Liver (tissue), 9 donors: Measurements from ENCODE around the gene OR5K2. TPM values are rescaled to one million over a fixed set of nuclear protein-coding genes. Genes with fewer than 3 reads are reported as not detected.
A peak's percentile ranks its signal among the peaks of the same experiment; 100 is the strongest.

Experiments
- DNase-seq: peaks from one replicate; pipeline ENCODE4 v3.0.0-alpha.2; 2017; ENCODE audit warnings: low spot score
- H3K27ac ChIP-seq, 2 donors: one replicate each; pipeline ENCODE4 v1.7.0; 2013; ENCODE audit warnings: inconsistent platforms in 2 of 2, low read length in 2 of 2, control low read depth in 1 of 2, low read depth in 1 of 2, mild to moderate bottlenecking in 1 of 2
- H3K27me3 ChIP-seq, 4 donors: one replicate each; pipeline versions ENCODE4 v1.6.1 to v1.7.0; 2013; ENCODE audit warnings: low read length in 3 of 4, inconsistent platforms in 1 of 4, mild to moderate bottlenecking in 1 of 4, moderate library complexity in 1 of 4; ENCODE audit not compliant: control insufficient read depth in 4 of 4, insufficient read depth in 4 of 4
- H3K36me3 ChIP-seq, 4 donors: one replicate each; pipeline versions ENCODE4 v1.6.1 to v1.7.0; 2013; ENCODE audit warnings: low read length in 3 of 4, mild to moderate bottlenecking in 3 of 4, low read depth in 1 of 4, moderate library complexity in 1 of 4; ENCODE audit not compliant: control insufficient read depth in 4 of 4, insufficient read depth in 3 of 4
- H3K4me1 ChIP-seq, 4 donors: one replicate each; pipeline versions ENCODE4 v1.6.1 to v1.7.0; 2013; ENCODE audit warnings: low read length in 3 of 4, mild to moderate bottlenecking in 3 of 4, moderate library complexity in 1 of 4; ENCODE audit not compliant: control insufficient read depth in 4 of 4, insufficient read depth in 4 of 4
- H3K4me3 ChIP-seq, 3 donors: one replicate each; pipeline versions ENCODE4 v1.6.1 to v1.7.0; 2013; ENCODE audit warnings: low read length in 3 of 3, control low read depth in 1 of 3, low read depth in 1 of 3, mild to moderate bottlenecking in 1 of 3
- H3K9ac ChIP-seq, 2 donors: one replicate each; pipeline ENCODE4 v1.7.0; 2013; ENCODE audit warnings: low read length in 2 of 2, mild to moderate bottlenecking in 2 of 2, moderate library complexity in 2 of 2, control low read depth in 1 of 2, low read depth in 1 of 2
- H3K9me3 ChIP-seq, 4 donors: one replicate each; pipeline versions ENCODE4 v1.6.1 to v1.7.0; 2013; ENCODE audit warnings: low read length in 3 of 4; ENCODE audit not compliant: control insufficient read depth in 4 of 4
- EGR1 ChIP-seq, 2 donors: IDR thresholded peaks; 2 replicates each; pipeline ENCODE4 v1.6.1; 2016 to 2018; ENCODE audit warnings: antibody characterized with exemption in 2 of 2, low read depth in 2 of 2
- FOXA1 ChIP-seq: IDR thresholded peaks from 2 replicates; pipeline ENCODE4 v1.6.1; 2016; ENCODE audit warnings: antibody characterized with exemption
- FOXA2 ChIP-seq: IDR thresholded peaks from 2 replicates; pipeline ENCODE4 v1.6.1; 2016; ENCODE audit warnings: antibody characterized with exemption
- GABPA ChIP-seq, 2 donors: IDR thresholded peaks in 1 of 2; conservative IDR thresholded peaks in 1 of 2; 2 replicates each; pipeline ENCODE4 v1.6.1; 2016; ENCODE audit warnings: antibody characterized with exemption in 2 of 2, mild to moderate bottlenecking in 1 of 2, moderate library complexity in 1 of 2
- HNF4A ChIP-seq, 2 donors: conservative IDR thresholded peaks; 2 replicates each; pipeline ENCODE4 v1.6.1; 2016; ENCODE audit warnings: antibody characterized with exemption in 2 of 2, mild to moderate bottlenecking in 2 of 2
- HNF4G ChIP-seq: IDR thresholded peaks from 2 replicates; pipeline ENCODE4 v1.6.1; 2016; ENCODE audit warnings: antibody characterized with exemption
- JUND ChIP-seq, 2 donors: IDR thresholded peaks; 2 replicates each; pipeline ENCODE4 v1.6.1; 2016; ENCODE audit warnings: antibody characterized with exemption in 2 of 2
- MAX ChIP-seq: IDR thresholded peaks from 2 replicates; pipeline ENCODE4 v1.6.1; 2016; ENCODE audit warnings: antibody characterized with exemption
- NR2F2 ChIP-seq: IDR thresholded peaks from 2 replicates; pipeline ENCODE4 v1.6.1; 2016; ENCODE audit warnings: antibody characterized with exemption
- RAD21 ChIP-seq, 2 donors: IDR thresholded peaks; 2 replicates each; pipeline ENCODE4 v1.6.1; 2016; ENCODE audit warnings: antibody characterized with exemption in 2 of 2, mild to moderate bottlenecking in 2 of 2
- RXRA ChIP-seq, 2 donors: IDR thresholded peaks; 2 replicates each; pipeline ENCODE4 v1.6.1; 2017 to 2018; ENCODE audit warnings: antibody characterized with exemption in 2 of 2, mild to moderate bottlenecking in 1 of 2
- SP1 ChIP-seq: IDR thresholded peaks from 2 replicates; pipeline ENCODE4 v1.6.1; 2018; ENCODE audit warnings: antibody characterized with exemption, mild to moderate bottlenecking
- TAF1 ChIP-seq: conservative IDR thresholded peaks from 2 replicates; pipeline ENCODE4 v1.6.1; 2016; ENCODE audit warnings: antibody characterized with exemption, mild to moderate bottlenecking
- YY1 ChIP-seq: IDR thresholded peaks from 2 replicates; pipeline ENCODE4 v1.6.1; 2016; ENCODE audit warnings: antibody characterized with exemption, mild to moderate bottlenecking
- ZBTB33 ChIP-seq: IDR thresholded peaks from 2 replicates; pipeline ENCODE4 v1.6.1; 2016; ENCODE audit warnings: antibody characterized with exemption
- WGBS: extraction: QIAGEN DNeasy Blood & Tissue Kit; methylation state at CpG from one replicate; pipeline ENCODE4 v1.1.7; 2013; 5-methylcytosine and 5-hydroxymethylcytosine counted together
- polyA plus RNA-seq, 2 donors: library from polyadenylated mRNA; stranded (reverse) in 1 of 2; unstranded in 1 of 2; fragments of 200-250 nt in 1 of 2; fragments of >200 nt in 1 of 2; fragmentation: Nextera tagmentation in 1 of 2; extraction: Ambion mirVana in 1 of 2; gene quantifications; one replicate each; pipeline versions ENCODE4 v1.2.1 to v1.2.3, GENCODE V29; 2013 to 2015
- total RNA-seq, 2 donors: library from RNA; depleted of rRNA; stranded (reverse); fragments of >200 nt; gene quantifications; one replicate each; pipeline ENCODE4 v1.2.3, GENCODE V29; 2014
- TF ChIP-seq, protein P1 (sequence below): IDR thresholded peaks from 2 replicates; pipeline ENCODE4 v1.6.1; 2016; ENCODE audit warnings: antibody characterized with exemption, mild to moderate bottlenecking
- TF ChIP-seq, protein P2 (sequence below): fragments of 150-350 bp; IDR thresholded peaks from 2 replicates; pipeline ENCODE4 v1.5.1; 2017; ENCODE audit warnings: improper control_type of control experiment, low read depth, low read length; ENCODE audit not compliant: missing input control
- TF ChIP-seq, protein P3 (sequence below): IDR thresholded peaks from 2 replicates; pipeline ENCODE4 v1.6.1; 2016; ENCODE audit warnings: antibody characterized with exemption
- donor health status: healthy.
- donor health status: healthy.
- donor health status: healthy.
- donor health status: healthy.
- donor health status: healthy.

Gene OR5K2
- total and polyA plus RNA-seq, 4 donors, result not detected

DNA sequence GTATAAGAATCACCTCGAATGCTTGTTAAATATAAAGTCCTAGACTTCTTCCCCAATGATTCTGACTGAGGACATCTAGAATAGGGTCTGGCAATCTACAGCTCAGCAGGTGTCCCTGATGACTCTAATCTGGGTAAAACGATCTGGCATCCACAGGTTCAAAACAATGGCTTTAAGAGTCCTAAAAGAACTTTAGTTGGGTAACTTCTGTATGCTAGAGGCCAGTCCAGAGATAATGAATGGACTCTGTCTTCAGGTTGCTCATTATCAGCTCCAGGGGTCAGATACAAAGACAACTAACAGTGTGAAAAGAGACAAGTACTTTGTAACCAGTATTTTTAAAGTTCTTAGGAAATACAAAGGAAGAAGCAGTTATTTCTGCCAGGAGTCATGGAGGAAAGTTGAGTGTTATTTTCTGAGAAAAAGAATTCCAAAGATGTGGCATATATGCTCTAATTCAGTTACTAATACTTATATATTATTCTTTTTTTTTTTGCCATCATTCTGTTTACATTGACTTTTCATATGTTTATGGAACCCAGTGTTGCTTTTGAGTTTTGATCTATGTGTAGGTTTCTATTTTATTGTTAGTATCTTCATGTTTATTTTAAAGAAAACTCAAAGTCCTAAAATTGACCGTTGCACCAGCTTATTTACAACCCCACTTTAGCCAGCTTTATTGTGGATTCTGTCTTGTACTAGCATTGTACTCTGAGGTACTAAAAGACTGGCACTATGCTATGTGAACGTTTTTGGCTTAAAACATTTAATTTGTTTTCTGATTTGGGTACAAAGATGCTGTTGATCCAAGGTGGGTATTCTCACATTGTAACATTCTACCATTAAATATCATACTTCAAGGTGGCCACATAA lies 31.2 kb downstream of the OR5K2 start:
- TF ChIP-seq YY1 (no peak), HNF4A (conservative IDR thresholded peaks at IDR 0.05) (peak; percentile 23 to 29)
- no peak for DNase-seq

DNA sequence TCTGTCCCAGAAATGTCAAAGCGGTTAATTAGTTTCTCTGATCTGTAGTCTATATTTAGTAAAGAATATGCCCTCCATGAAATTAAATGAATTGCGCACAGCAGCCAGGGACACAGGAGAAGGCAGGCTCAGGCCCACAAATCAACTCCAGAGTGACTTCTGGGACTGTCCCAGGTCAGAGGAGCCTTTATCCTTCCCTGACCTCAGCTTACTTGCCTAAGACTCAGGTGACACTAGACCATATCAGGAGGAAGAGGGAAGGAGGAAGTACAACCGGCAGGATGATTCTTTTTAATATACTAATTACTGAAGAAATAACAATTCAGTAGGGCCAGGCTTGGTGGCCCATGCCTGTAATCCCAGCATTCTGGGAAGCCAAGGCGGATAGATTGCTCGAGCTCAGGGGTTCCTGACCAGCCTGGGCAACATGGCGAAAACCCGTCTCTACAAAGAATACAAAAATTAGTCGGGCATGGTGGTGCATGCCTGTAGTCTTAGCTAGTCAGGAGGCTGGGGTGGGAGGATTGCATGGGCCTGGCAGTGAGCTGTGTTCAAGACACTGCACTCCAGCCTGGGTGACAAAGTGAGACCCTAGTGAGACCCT lies 32.5 kb downstream of the OR5K2 start:
- Histone ChIP-seq H3K4me3 (no peak overlapping the region), H3K9me3 (no peaks in the 10 kb centered on the region), H3K4me1 (peaks cover 0 to 8% (median 0%) of the 10 kb centered on the region in 4 donors), H3K27ac (no peak overlapping the region), H3K36me3 (no peaks in the 10 kb centered on the region), H3K9ac (no peak overlapping the region), H3K27me3 (no peaks in the 10 kb centered on the region)
- WGBS, result 91% methylated on average over 8 of the region's 8 CpGs
- DNase-seq, result no peak
- TF ChIP-seq, protein P1, sequence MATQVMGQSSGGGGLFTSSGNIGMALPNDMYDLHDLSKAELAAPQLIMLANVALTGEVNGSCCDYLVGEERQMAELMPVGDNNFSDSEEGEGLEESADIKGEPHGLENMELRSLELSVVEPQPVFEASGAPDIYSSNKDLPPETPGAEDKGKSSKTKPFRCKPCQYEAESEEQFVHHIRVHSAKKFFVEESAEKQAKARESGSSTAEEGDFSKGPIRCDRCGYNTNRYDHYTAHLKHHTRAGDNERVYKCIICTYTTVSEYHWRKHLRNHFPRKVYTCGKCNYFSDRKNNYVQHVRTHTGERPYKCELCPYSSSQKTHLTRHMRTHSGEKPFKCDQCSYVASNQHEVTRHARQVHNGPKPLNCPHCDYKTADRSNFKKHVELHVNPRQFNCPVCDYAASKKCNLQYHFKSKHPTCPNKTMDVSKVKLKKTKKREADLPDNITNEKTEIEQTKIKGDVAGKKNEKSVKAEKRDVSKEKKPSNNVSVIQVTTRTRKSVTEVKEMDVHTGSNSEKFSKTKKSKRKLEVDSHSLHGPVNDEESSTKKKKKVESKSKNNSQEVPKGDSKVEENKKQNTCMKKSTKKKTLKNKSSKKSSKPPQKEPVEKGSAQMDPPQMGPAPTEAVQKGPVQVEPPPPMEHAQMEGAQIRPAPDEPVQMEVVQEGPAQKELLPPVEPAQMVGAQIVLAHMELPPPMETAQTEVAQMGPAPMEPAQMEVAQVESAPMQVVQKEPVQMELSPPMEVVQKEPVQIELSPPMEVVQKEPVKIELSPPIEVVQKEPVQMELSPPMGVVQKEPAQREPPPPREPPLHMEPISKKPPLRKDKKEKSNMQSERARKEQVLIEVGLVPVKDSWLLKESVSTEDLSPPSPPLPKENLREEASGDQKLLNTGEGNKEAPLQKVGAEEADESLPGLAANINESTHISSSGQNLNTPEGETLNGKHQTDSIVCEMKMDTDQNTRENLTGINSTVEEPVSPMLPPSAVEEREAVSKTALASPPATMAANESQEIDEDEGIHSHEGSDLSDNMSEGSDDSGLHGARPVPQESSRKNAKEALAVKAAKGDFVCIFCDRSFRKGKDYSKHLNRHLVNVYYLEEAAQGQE, result no peak
- TF ChIP-seq EGR1 (IDR thresholded peaks at IDR 0.05; ENCODE audit: low read depth in 2 of 2), result no peak
- no peak for TF ChIP-seq NR2F2
- no peak for TF ChIP-seq TAF1
- no peak for TF ChIP-seq FOXA1
- TF ChIP-seq, protein P2, sequence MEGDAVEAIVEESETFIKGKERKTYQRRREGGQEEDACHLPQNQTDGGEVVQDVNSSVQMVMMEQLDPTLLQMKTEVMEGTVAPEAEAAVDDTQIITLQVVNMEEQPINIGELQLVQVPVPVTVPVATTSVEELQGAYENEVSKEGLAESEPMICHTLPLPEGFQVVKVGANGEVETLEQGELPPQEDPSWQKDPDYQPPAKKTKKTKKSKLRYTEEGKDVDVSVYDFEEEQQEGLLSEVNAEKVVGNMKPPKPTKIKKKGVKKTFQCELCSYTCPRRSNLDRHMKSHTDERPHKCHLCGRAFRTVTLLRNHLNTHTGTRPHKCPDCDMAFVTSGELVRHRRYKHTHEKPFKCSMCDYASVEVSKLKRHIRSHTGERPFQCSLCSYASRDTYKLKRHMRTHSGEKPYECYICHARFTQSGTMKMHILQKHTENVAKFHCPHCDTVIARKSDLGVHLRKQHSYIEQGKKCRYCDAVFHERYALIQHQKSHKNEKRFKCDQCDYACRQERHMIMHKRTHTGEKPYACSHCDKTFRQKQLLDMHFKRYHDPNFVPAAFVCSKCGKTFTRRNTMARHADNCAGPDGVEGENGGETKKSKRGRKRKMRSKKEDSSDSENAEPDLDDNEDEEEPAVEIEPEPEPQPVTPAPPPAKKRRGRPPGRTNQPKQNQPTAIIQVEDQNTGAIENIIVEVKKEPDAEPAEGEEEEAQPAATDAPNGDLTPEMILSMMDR, result no peak
- no peak for TF ChIP-seq GABPA (IDR thresholded peaks at IDR 0.05 in 1 of 2, conservative IDR thresholded peaks at IDR 0.05 in 1 of 2)
- TF ChIP-seq HNF4G, result no peak
- TF ChIP-seq YY1, result no peak
- TF ChIP-seq SP1, result no peak
- TF ChIP-seq RXRA (IDR thresholded peaks at IDR 0.05), result no peak
- no peak for TF ChIP-seq HNF4A (conservative IDR thresholded peaks at IDR 0.05)
- no peak for TF ChIP-seq JUND (IDR thresholded peaks at IDR 0.05)
- no peak for TF ChIP-seq FOXA2
- TF ChIP-seq MAX, result no peak
- TF ChIP-seq, protein P3, sequence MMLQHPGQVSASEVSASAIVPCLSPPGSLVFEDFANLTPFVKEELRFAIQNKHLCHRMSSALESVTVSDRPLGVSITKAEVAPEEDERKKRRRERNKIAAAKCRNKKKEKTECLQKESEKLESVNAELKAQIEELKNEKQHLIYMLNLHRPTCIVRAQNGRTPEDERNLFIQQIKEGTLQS, result no peak
- no peak for TF ChIP-seq ZBTB33
- no peak for TF ChIP-seq RAD21 (IDR thresholded peaks at IDR 0.05)

More for the DNA sequence above, 31.2 kb downstream of the OR5K2 start:
- H3K27ac ChIP-seq, result no peak overlapping the region
- H3K4me3 ChIP-seq, result no peak overlapping the region
- no peaks in the 10 kb centered on the region for H3K9me3 ChIP-seq
- peaks cover 0 to 8% (median 0%) of the 10 kb centered on the region in 4 donors for H3K4me1 ChIP-seq
- no peaks in the 10 kb centered on the region for H3K36me3 ChIP-seq
- no peak overlapping the region for H3K9ac ChIP-seq
- 35% methylated on average over 4 of the region's 4 CpGs for WGBS
- H3K27me3 ChIP-seq, result no peaks in the 10 kb centered on the region
